Endometrial microvascular endothelial cells (primary cell): Measurements from ENCODE around the gene CUL4A. TPM values are rescaled to one million over a fixed set of nuclear protein-coding genes. Genes with fewer than 3 reads are reported as not detected.

Experiments
- in situ Hi-C: cut with HindIII; loops from 2 replicates; pipeline ENCODE4 v1.10.0; 2017; ENCODE audit warnings: low sequenced_read_pairs, low pct_unique_long_range_greater_than_20kb; ENCODE audit errors: inconsistent ontology term
- total RNA-seq: library from RNA; depleted of rRNA; stranded (reverse); fragments of >200 nt; gene quantifications from one replicate; pipeline ENCODE4 v1.2.3, GENCODE V29; 2015; ENCODE audit errors: inconsistent ontology term

CUL4A gene
- total RNA-seq, 1 donor from 2014 or later: 103 TPM

GRCh38 chr13:113203507-113204377 lies 5.7 kb upstream of the CUL4A start:
- in situ Hi-C loops: no loop called here

GRCh38 chr13:113204378-113204734 lies 5.1 kb upstream of the CUL4A start:
- in situ Hi-C loops: no loop called here

DNA sequence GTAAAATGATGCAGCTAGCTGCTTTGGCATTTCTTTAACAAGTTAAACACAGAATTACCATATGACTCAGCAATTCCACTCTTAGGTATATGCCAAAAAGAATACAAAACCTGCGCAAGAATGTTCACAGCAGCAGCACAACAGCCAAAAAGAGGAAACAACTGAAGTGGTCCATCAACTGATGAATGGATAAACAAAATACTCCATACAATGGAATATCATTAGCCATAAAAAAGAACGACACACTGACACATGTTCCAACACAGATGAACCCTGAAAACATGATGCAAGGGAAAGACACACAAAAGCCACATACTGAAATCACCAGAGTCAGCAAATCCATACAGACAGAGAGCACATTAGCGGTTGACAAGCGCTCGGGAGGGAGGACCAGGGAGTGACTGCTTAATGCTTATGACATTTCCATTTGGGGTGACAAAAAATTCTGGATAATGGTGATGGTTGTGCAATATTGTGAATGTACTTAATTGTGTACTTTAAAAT lies 3.9 kb upstream of the CUL4A start:
- in situ Hi-C loops: no loop called here

- in situ Hi-C loops: no loop called here
Measured at GRCh38 chr13:113207460-113207859, 2.0 kb upstream of the CUL4A start.

DNA sequence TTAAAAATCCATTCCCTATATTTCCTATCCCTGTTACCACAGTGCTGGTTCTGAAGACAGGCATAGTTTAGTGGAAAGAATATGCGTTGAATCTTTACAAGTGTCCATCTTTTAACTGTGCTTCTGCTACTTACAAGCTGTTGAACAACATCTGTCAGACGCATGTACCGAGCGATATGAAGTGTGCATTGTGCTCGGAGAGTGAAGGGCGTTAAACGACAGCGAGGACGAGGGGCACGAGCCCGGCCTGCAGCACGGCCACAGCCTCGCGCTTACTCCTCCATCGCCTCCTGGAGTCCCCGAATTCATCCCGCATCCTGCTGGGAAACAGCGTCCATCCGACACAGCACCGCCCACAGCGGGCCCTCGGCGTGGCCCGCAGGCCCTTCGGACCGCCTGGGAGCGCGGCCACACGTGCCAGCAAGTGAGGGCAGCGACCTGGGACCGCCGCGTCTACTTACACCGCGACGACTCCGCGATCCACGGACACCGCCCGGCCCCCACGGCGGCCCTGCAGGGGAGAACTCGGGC lies 1.5 kb upstream of the CUL4A start:
- in situ Hi-C loops: no loop called here

- in situ Hi-C loops: no loop called here
Measured at GRCh38 chr13:113208421-113209335, 735 bp upstream of the CUL4A start, which contains the start of gene PCID2. Gene PCID2, minus strand, starts transcription at chr13:113208669. Its CDS starts 35 bp downstream, at chr13:113208634.

DNA sequence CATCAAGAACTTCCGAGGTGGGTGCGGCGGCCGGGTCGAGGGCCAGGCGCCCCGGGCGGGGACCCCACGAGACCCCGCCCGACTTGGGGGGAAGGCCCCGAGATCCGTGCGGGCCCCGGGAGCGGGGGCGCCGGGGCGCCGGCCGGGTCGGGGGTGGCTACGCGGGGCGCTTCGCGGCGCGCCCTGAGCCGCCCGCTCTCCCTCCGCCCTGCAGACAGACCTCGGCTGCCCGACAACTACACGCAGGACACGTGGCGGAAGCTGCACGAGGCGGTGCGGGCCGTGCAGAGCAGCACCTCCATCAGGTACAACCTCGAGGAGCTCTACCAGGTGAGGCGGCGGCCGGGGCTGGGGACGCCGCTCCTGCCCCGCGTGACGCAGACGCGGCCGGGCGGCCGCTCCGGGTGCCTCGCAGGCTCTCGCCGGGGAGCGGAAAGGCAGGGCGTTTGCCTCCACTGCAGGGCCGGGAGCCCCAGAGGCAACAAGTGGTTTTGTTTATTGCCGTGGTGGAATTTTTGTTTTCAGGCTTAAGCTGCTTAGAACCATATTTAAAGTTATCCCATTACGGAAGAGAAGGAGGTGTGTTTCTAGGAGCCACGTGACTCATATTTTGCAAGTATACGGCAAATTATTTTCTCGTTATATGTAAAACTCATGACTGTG lies 477 bp downstream of the CUL4A start:
- in situ Hi-C loops: no loop called here

DNA sequence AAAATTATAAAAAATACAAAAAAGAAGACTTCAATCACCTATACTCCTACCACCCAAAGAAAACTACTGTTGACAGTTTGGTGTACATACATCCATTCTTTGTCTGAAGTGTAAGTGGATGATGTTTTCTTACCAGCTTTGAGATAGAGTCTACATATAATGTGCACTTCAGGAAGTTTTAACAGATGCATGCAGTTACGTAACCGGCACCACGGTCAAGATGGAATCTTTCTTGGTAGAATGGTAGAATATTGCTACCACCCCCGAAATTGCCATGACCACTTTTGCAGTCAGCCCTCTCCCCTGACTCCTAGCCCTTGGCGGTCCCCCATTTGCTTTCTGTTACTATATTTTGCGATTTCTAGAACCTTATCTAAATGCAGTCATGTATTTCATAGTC lies 1.4 kb downstream of the CUL4A start:
- in situ Hi-C loops: no loop called here

DNA sequence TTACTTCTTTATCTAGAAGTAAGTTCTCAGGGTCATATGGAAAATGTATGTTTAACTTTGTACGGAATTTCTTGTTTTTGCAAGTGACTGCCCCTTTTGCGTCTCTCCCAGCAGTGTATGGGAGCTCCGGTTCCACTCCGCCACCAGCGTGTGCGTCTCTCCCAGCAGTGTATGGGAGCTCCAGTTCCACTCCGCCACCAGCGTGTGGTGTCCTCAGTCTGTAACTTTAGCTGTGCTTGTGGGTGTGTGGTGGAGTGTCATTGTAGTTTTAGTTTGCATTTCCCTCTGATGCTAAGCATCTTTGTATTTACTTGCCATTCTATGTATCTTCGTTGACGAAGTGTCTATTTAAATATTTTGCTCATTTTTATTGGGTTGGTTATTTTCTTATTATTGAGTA lies 2.4 kb downstream of the CUL4A start:
- in situ Hi-C loops: no loop called here

GRCh38 chr13:113216254-113217048 lies 7.0 kb downstream of the CUL4A start:
- in situ Hi-C loops: no loop called here

- in situ Hi-C loops: no loop called here
Measured at GRCh38 chr13:113218586-113218985, 9.2 kb downstream of the CUL4A start.

DNA sequence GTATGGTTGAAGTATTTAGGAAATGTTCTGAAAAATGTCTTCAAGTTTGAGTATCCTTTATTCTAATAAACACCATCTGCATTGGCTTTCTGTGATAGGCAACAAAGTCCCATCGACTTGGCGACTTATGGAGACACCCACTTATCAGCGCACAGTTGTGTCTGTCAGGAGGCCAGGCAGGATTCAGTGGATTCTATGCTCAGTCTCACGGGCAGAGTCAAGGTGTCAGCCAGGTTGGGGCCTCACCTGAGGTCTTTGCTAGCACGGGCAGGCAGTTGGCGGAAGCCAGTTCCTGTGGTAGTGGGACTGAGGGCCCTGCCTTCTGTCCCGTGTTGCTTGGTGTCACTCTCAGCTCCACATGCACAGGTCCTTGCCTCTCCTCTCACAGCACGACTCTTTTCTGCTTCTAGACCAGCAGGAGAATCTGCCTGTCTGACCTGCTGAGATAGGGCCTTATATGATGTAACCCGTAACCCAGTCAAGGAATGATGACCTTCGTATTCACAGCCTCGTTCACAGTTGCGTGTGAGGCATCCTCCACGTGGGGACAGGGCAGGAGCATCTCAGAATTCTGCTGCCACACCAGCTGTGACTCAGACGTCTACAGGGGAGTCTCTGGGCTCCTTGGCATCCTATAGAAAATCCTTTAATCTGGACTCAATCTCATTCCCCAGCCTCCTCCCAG lies 10.0 kb downstream of the CUL4A start:
- in situ Hi-C loops: no loop called here

GRCh38 chr13:113220141-113220598 lies 10.8 kb downstream of the CUL4A start:
- in situ Hi-C loops: no loop called here

DNA sequence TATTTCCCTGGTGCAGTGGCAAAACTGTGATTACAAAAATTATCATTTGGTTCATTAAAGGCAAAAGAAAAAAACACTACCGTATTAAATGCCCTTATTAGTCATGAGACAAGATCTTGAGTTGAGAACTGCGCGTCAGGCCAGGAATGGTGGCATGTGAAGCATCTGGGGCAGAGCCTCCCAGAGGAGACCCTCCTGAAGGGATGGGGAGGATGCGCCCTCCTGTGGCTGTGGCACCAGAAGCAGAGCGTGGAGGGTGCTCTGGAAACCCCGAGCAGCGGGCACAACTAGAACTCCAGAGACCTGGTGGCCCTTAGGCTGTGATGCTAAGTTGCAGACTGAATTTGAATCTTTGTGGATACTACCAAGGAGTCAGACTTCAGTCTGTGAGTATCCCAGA lies 11.5 kb downstream of the CUL4A start:
- in situ Hi-C loops: no loop called here

DNA sequence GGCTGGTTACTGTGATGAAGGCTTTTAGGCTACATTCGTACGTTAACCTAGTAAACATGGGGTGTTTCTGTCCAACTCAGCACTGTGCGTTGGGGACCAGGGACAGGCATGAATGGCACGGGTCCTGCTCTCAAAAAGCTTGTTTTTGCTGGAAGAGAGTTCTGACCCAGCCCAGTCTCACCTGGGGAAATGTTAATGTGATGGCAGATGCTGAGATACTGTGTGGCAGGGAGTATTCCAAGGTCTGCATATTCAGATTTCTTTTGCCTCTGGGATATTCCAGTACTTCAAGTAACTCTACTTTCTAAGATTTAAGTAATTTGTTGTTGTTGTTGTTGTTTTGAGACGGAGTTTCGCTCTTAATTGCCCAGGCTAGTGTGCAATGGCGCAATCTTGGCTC lies 13.7 kb downstream of the CUL4A start:
- in situ Hi-C loops: no loop called here

GRCh38 chr13:113224486-113224885 lies 15.1 kb downstream of the CUL4A start:
- in situ Hi-C loops: no loop called here

DNA sequence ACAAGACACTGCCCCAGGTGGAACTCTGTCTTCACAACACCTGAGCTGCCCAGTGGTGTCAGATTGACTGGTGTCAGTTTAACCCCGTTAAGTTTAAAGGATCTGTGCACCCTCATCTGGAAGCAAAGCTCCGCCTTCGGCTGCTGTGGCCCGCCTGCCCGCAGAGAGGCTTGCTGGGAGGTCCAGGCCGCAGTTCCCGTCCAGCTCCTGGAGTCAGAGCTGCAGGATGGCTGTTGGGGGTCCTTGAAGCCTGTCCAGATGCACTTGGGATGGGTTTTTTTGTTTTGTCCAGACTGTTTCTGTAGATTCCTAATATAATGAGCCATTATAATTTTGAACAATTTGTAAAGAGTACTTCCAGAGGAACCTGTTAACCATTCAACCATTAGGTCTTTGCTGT lies 16.1 kb downstream of the CUL4A start:
- in situ Hi-C loops: no loop called here
